PC-3 (cell line): ENCODE results near the gene NR1I2. TPM values are rescaled to one million over a fixed set of nuclear protein-coding genes. Genes with fewer than 3 reads are reported as not detected.

Source experiments
- ATAC-seq: fragments of 200-7000 bp; cut with Tn5 transposase; 2 replicates; pipeline ENCODE4 v1.9.1; 2020; ENCODE audit warnings: mild to moderate bottlenecking, moderate library complexity
- BruUV-seq: library from RNA; stranded (reverse); fragments of 400-500 nt; replicated peaks from 2 replicates; lab custom pipeline; 2021; lab: Mats Ljungman, UMichigan
- CTCF ChIA-PET: fragments of 300-600 bp; sonication (Branson Sonifier 250); formaldehyde crosslinking; loops from one replicate; lab custom pipeline; 2022; ENCODE audit warnings: antibody characterized with exemption; lab: Charles Lee
- POLR2A ChIA-PET: fragments of 300-600 bp; sonication (Branson Sonifier 250); formaldehyde crosslinking; loops from one replicate; lab custom pipeline; 2022; ENCODE audit warnings: antibody characterized with exemption; ENCODE audit not compliant: unreplicated experiment; lab: Charles Lee
- DNase-seq: peaks from one replicate; pipeline ENCODE4 v3.0.0-alpha.2; 2015
- H2AFZ ChIP-seq: fragments of 300-600 bp; sonication (generic); 2 replicates; pipeline ENCODE4 v1.6.0; 2016; ENCODE audit warnings: antibody characterized with exemption, low read length
- H3F3A ChIP-seq: fragments of 300-600 bp; sonication (generic); one replicate; pipeline ENCODE4 v1.6.0; 2017; ENCODE audit warnings: antibody characterized with exemption, low read length, control low read depth, mild to moderate bottlenecking; ENCODE audit not compliant: unreplicated experiment
- H3K27ac ChIP-seq: fragments of 300-600 bp; sonication (generic); 2 replicates; pipeline ENCODE4 v1.5.1; 2016; ENCODE audit warnings: mild to moderate bottlenecking, low read length
- H3K27me3 ChIP-seq: fragments of 300-600 bp; sonication (generic); 2 replicates; pipeline ENCODE4 v1.6.1; 2016; ENCODE audit warnings: low read length, mixed read lengths
- H3K36me3 ChIP-seq: fragments of 300-600 bp; sonication (generic); 2 replicates; pipeline ENCODE4 v1.6.1; 2016; ENCODE audit warnings: low read depth, mixed run types, low read length, mixed read lengths
- H3K4me1 ChIP-seq: fragments of 300-600 bp; sonication (generic); 2 replicates; pipeline ENCODE4 v1.5.1; 2016; ENCODE audit warnings: low read length; ENCODE audit not compliant: insufficient read depth
- H3K4me2 ChIP-seq: fragments of 300-600 bp; sonication (generic); 2 replicates; pipeline ENCODE4 v1.6.0; 2016; ENCODE audit warnings: low read length
- H3K4me3 ChIP-seq: fragments of 300-600 bp; sonication (generic); 2 replicates; pipeline ENCODE4 v1.5.1; 2016; ENCODE audit warnings: mild to moderate bottlenecking, low read length, mixed read lengths
- H3K79me2 ChIP-seq: fragments of 300-600 bp; sonication (generic); 2 replicates; pipeline ENCODE4 v1.6.1; 2017; ENCODE audit warnings: low read length, mixed read lengths
- H3K9ac ChIP-seq: fragments of 300-600 bp; sonication (generic); 2 replicates; pipeline ENCODE4 v1.6.0; 2016; ENCODE audit warnings: mild to moderate bottlenecking, low read length
- H3K9me2 ChIP-seq: fragments of 300-600 bp; sonication (generic); replicated peaks from 2 replicates; pipeline ENCODE4 v1.6.1; 2016; ENCODE audit warnings: mixed run types, low read length, mixed read lengths
- H3K9me3 ChIP-seq: fragments of 300-600 bp; sonication (generic); 2 replicates; pipeline ENCODE4 v1.6.1; 2016; ENCODE audit warnings: low read length, mixed read lengths
- H4K20me1 ChIP-seq: fragments of 300-600 bp; sonication (generic); 2 replicates; pipeline ENCODE4 v1.6.1; 2016; ENCODE audit warnings: low read length, mixed read lengths
- CTCF ChIP-seq: fragments of 300-600 bp; sonication (generic); conservative IDR thresholded peaks from 2 replicates; pipeline ENCODE4 v1.5.1; 2017; ENCODE audit warnings: antibody characterized with exemption, low read depth, mild to moderate bottlenecking, low read length
- EZH2 ChIP-seq: fragments of 300-600 bp; sonication (generic); IDR thresholded peaks from one replicate; pipeline ENCODE4 v1.6.1; 2017; ENCODE audit warnings: antibody characterized with exemption, mild to moderate bottlenecking, low read length; ENCODE audit not compliant: unreplicated experiment
- EZH2phosphoT487 ChIP-seq: fragments of 300-600 bp; sonication (generic); IDR thresholded peaks from 2 replicates; pipeline ENCODE4 v1.6.1; 2018; ENCODE audit warnings: mild to moderate bottlenecking, antibody characterized with exemption, low read length, borderline replicate concordance
- intact Hi-C: fragments of 100-400 bp; cut with micrococcal nuclease; formaldehyde crosslinking; loops from 2 replicates; pipeline ENCODE4 v1.9.0; 2023
- total RNA-seq: library from RNA; depleted of rRNA; stranded (reverse); fragments of >200 nt; gene quantifications from 2 replicates; pipeline ENCODE4 v1.2.3, GENCODE V29; 2014

The NR1I2 gene
- total RNA-seq, 1 experiment from 2014 or later = 0.04 TPM

- TF ChIP-seq CTCF = no peak
- no peak for TF ChIP-seq EZH2
- no peak for TF ChIP-seq EZH2phosphoT487
- BruUV-seq = no TSS peak
- Histone ChIP-seq H4K20me1 (no peaks in the 10 kb centered on the region), H3K4me1 (no peaks in the 10 kb centered on the region), H3K4me2 (no peak overlapping the region), H3K36me3 (no peaks in the 10 kb centered on the region), H3K9me3 (no peaks in the 10 kb centered on the region), H3K9ac (no peak overlapping the region), H3F3A (no peaks in the 10 kb centered on the region), H3K27ac (no peak overlapping the region), H3K9me2 (no peaks in the 10 kb centered on the region), H3K4me3 (no peak overlapping the region), H2AFZ (no peak overlapping the region), H3K27me3 (peaks cover 5% of the 10 kb centered on the region; the same call in 1 of the 2 replicates), H3K79me2 (no peaks in the 10 kb centered on the region)
- ChIA-PET POLR2A (no interaction called here), CTCF (no interaction called here)
- DNase-seq (no peak), ATAC-seq (no peak)
- intact Hi-C loops = no loop called here
Observed at GRCh38 chr3:119808843-119809242, 26.9 kb downstream of the NR1I2 start.

- Histone ChIP-seq H3K79me2 (no peaks in the 10 kb centered on the region), H3F3A (no peaks in the 10 kb centered on the region), H2AFZ (0 out of 2 replicates have a peak overlapping the region, but pooled peaks have one; percentile 48), H3K9me3 (no peaks in the 10 kb centered on the region), H3K27ac (no peak overlapping the region), H3K4me1 (no peaks in the 10 kb centered on the region), H3K9me2 (no peaks in the 10 kb centered on the region), H4K20me1 (no peaks in the 10 kb centered on the region), H3K4me2 (no peak overlapping the region), H3K9ac (no peak overlapping the region), H3K27me3 (peaks cover 5% of the 10 kb centered on the region; the same call in 1 of the 2 replicates), H3K4me3 (no peak overlapping the region), H3K36me3 (no peaks in the 10 kb centered on the region)
- CTCF ChIA-PET = no interaction called here
- TF ChIP-seq CTCF (no peak), EZH2phosphoT487 (no peak), EZH2 (no peak)
- DNase-seq = no peak
- intact Hi-C loops = no loop called here
- POLR2A ChIA-PET = no interaction called here
- no TSS peak for BruUV-seq
- no peak for ATAC-seq
Observed at GRCh38 chr3:119809249-119810017, 27.5 kb downstream of the NR1I2 start.

- no peaks in the 10 kb centered on the region for H4K20me1 ChIP-seq
- no peaks in the 10 kb centered on the region for H3F3A ChIP-seq
- no peaks in the 10 kb centered on the region for H3K36me3 ChIP-seq
- intact Hi-C loops = no loop called here
- ATAC-seq (peak; percentile 36; the same call in 1 of the 2 replicates), DNase-seq (no peak)
- BruUV-seq = no TSS peak
- 0 out of 2 replicates have a peak, but pooled peaks cover under 1% of the 10 kb centered on the region for H3K27me3 ChIP-seq
- TF ChIP-seq EZH2phosphoT487 (no peak), CTCF (peak; percentile 24; the same call in 1 of the 2 replicates)
- CTCF ChIA-PET = no interaction called here
- POLR2A ChIA-PET = no interaction called here
- no peak overlapping the region for H3K4me3 ChIP-seq
- peak overlapping the region; percentile 48 for H2AFZ ChIP-seq
- H3K9me2 ChIP-seq = no peaks in the 10 kb centered on the region
- H3K79me2 ChIP-seq = no peaks in the 10 kb centered on the region
- H3K9ac ChIP-seq = no peak overlapping the region
- no peak overlapping the region for H3K4me2 ChIP-seq
- H3K4me1 ChIP-seq = no peaks in the 10 kb centered on the region
- H3K9me3 ChIP-seq = no peaks in the 10 kb centered on the region
- H3K27ac ChIP-seq = no peak overlapping the region
Observed at GRCh38 chr3:119810018-119810435, 28.1 kb downstream of the NR1I2 start.
